Regular cardiac myocyte (primary cell): Measurements from ENCODE around the gene PCDHGC3. TPM values are rescaled to one million over a fixed set of nuclear protein-coding genes. Genes with fewer than 3 reads are reported as not detected.

Source experiments
- total RNA-seq: library from RNA; depleted of rRNA; stranded (reverse); fragments of >200 nt; gene quantifications from 2 replicates; pipeline ENCODE4 v1.2.3, GENCODE V29; 2014

Gene PCDHGC3
- total RNA-seq = 24.7 and 31.0 TPM in 2 replicates

DNA sequence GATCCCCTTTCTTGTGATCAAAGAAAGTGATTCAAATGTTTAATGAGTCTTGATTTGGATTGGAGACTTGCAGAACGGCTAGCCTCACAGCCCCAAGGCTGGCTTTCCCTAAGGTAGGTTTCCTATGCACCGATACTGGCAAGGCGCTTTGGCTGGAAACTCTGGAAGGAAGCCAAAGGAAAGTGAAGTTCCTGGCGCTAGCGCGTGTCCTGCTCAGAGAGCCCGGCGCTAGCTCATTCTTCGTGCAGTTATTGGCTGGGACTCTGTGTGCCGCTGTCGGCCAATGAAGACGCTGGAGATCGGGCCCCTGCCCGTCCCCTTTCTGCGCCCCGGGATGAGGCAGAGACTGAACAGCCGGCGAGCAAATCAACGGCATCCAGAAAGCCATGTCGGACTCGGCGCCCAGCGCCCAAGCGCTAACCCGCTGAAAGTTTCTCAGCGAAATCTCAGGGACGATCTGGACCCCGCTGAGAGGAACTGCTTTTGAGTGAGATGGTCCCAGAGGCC lies at the start of gene PCDHGC3:
PCDHGC3 (plus strand) TSS at position 342 of the 507 bp plus-strand sequence; CDS start at position 493, 151 bp downstream.

DNA sequence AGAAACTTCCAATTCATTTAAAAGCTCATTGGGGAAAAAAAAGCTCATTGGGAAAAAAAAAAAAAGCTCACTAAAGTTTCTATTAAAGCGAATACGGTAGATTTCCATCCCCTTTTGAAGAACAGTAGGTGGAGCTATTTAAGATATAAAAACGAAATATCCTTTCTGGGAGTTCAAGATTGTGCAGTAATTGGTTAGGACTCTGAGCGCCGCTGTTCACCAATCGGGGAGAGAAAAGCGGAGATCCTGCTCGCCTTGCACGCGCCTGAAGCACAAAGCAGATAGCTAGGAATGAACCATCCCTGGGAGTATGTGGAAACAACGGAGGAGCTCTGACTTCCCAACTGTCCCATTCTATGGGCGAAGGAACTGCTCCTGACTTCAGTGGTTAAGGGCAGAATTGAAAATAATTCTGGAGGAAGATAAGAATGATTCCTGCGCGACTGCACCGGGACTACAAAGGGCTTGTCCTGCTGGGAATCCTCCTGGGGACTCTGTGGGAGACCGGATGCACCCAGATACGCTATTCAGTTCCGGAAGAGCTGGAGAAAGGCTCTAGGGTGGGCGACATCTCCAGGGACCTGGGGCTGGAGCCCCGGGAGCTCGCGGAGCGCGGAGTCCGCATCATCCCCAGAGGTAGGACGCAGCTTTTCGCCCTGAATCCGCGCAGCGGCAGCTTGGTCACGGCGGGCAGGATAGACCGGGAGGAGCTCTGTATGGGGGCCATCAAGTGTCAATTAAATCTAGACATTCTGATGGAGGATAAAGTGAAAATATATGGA lies 45.2 kb upstream of the PCDHGC3 start, which contains the start of gene PCDHGA12:
PCDHGA12 (plus strand) TSS at position 176 of the 782 bp plus-strand sequence; CDS start at position 429, 253 bp downstream.

DNA sequence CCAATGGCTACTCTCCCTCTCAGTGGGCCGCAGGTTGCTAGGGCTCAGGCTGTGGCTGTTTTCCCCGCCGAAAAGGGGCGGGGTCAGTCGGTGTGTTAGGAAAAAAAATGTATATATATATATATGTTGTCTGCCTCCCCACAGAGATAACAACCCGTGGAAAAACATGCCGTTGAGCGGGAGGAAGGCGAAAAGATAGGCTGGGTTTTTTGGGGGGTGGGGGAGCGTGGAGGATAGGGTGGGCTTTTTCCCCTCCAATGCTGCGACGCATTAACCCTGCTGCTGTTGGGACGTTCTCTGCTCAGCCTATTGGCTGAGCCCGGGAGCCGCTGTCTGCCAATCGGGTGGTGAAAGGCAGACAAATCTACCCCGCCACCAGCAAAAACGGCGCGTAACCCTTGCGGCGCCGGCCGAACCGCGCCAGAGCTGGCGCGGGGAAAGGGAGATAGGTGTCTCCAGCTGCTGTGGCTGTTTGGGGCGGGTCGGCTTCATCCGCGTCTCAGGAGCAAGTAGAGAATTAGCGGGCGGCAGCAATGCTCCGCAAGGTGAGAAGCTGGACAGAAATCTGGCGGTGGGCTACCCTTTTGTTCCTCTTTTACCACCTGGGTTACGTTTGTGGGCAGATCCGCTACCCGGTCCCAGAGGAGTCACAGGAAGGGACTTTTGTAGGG lies 9.0 kb downstream of the PCDHGC3 start, which contains the start of gene PCDHGC4:
PCDHGC4 (plus strand) TSS at position 390 of the 671 bp plus-strand sequence; CDS start at position 534, 144 bp downstream.

DNA sequence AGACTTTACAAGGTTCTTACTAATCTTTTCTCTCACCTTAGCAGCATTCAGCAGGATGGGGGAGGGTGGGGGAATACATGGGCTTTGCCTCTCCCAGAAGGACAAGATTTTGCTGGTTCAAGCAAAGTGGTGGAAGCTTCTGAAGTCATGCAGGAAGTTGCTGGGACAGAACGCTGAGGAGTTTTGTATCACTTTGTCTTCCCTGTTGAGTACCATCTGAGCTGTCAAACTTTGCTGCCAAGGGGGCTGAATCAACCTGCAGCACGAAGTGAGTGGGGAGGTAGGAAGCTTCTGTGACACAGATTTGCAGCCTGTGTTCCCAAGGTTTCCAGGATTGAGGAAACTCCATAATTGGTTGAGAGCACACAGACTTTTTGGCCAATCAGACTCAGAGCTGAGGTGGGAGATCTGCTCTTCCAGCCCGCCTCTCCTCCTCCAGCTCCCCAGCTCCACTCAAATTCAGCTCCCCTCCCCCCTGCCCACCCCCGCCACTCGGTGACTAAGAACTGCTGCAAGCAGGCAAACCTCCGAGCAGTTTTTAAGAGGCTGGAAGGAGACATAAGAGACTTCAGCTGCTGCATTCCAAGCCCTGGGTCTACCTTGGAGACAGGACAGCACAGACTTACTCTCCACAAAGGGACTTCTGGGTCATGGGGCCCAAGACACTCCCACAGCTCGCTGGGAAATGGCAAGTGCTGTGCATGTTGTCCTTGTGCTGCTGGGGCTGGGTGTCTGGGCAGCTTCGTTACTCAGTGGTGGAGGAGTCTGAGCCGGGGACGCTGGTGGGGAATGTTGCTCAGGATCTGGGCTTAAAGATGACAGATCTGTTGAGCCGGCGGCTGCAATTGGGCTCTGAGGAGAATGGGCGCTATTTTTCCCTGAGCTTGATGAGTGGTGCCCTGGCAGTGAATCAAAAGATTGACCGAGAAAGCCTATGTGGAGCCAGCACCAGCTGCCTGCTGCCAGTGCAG lies 13.1 kb downstream of the PCDHGC3 start, which contains the start of gene PCDHGC5:
PCDHGC5 (plus strand) TSS at position 491 of the 971 bp plus-strand sequence; CDS start at position 651, 160 bp downstream.

Other genes starting within 250 kb of the PCDHGC3 start
- gene PCDHB15, start 230.6 kb upstream of the PCDHGC3 start, total RNA-seq = 0.38 and 1.4 TPM in 2 replicates
- under 0.01 and 0.19 TPM in 2 replicates for gene SLC25A2, start 171.9 kb upstream of the PCDHGC3 start, total RNA-seq
- gene TAF7, start 155.2 kb upstream of the PCDHGC3 start, total RNA-seq = 90.2 and 102 TPM in 2 replicates
- 0.38 and 1.4 TPM in 2 replicates for gene PCDHGA1, start 145.5 kb upstream of the PCDHGC3 start, total RNA-seq
- 1.5 and 3.1 TPM in 2 replicates for gene PCDHGA2, start 137.2 kb upstream of the PCDHGC3 start, total RNA-seq
- gene PCDHGA3, start 132.1 kb upstream of the PCDHGC3 start, total RNA-seq = 0.38 and 1.7 TPM in 2 replicates
- 0.38 and 3.1 TPM in 2 replicates for gene PCDHGB1, start 125.9 kb upstream of the PCDHGC3 start, total RNA-seq
- 2.9 and 8.2 TPM in 2 replicates for gene PCDHGA4, start 120.9 kb upstream of the PCDHGC3 start, total RNA-seq
- 1.2 and 2.5 TPM in 2 replicates for gene PCDHGB2, start 116.0 kb upstream of the PCDHGC3 start, total RNA-seq
- gene PCDHGA5, start 111.8 kb upstream of the PCDHGC3 start, total RNA-seq = 0.58 and 1.1 TPM in 2 replicates
- 1.9 and 4.5 TPM in 2 replicates for gene PCDHGB3, start 105.7 kb upstream of the PCDHGC3 start, total RNA-seq
- gene PCDHGA6, start 102.1 kb upstream of the PCDHGC3 start, total RNA-seq = 1.5 and 3.1 TPM in 2 replicates
- 1.5 and 3.7 TPM in 2 replicates for gene PCDHGA7, start 93.2 kb upstream of the PCDHGC3 start, total RNA-seq
- 9.6 and 22.0 TPM in 2 replicates for gene PCDHGB4, start 88.3 kb upstream of the PCDHGC3 start, total RNA-seq
- gene PCDHGA8, start 83.3 kb upstream of the PCDHGC3 start, total RNA-seq = 1.3 and 2.8 TPM in 2 replicates
- gene PCDHGB5, start 78.0 kb upstream of the PCDHGC3 start, total RNA-seq = 17.8 and 21.4 TPM in 2 replicates
- 2.1 and 3.1 TPM in 2 replicates for gene PCDHGA9, start 73.2 kb upstream of the PCDHGC3 start, total RNA-seq
- gene PCDHGB6, start 67.9 kb upstream of the PCDHGC3 start, total RNA-seq = 0.96 and 2.5 TPM in 2 replicates
- 1.2 and 3.4 TPM in 2 replicates for gene PCDHGA10, start 63.0 kb upstream of the PCDHGC3 start, total RNA-seq
- 1.9 and 4.5 TPM in 2 replicates for gene PCDHGB7, start 58.3 kb upstream of the PCDHGC3 start, total RNA-seq
- gene PCDHGA11, start 54.9 kb upstream of the PCDHGC3 start, total RNA-seq = 3.1 and 4.5 TPM in 2 replicates
- gene PCDHGA12, start 45.5 kb upstream of the PCDHGC3 start, total RNA-seq = 6.7 and 14.7 TPM in 2 replicates
- gene PCDHGC4, start 9.1 kb downstream of the PCDHGC3 start, total RNA-seq = 0.77 and 1.1 TPM in 2 replicates
- 1.7 and 2.0 TPM in 2 replicates for gene PCDHGC5, start 13.1 kb downstream of the PCDHGC3 start, total RNA-seq
- gene DIAPH1, start 143.0 kb downstream of the PCDHGC3 start, total RNA-seq = 16.1 and 41.4 TPM in 2 replicates
- gene HDAC3, start 160.9 kb downstream of the PCDHGC3 start, total RNA-seq = 43.1 and 49.1 TPM in 2 replicates
- 2.7 and 3.7 TPM in 2 replicates for gene RELL2, start 161.0 kb downstream of the PCDHGC3 start, total RNA-seq
- 18.6 and 40.3 TPM in 2 replicates for gene FCHSD1, start 175.5 kb downstream of the PCDHGC3 start, total RNA-seq
- gene ARAP3, start 206.3 kb downstream of the PCDHGC3 start, total RNA-seq = 6.5 and 8.8 TPM in 2 replicates